K562 (cell line): Measurements from ENCODE around the gene SMIM29. TPM values are rescaled to one million over a fixed set of nuclear protein-coding genes. Genes with fewer than 3 reads are reported as not detected.

Experiments used
- ADNP ChIP-seq: fragments of 200-800 bp; sonication (Bioruptor generic); IDR thresholded peaks from 2 replicates; pipeline ENCODE4 v1.6.1; 2016; ENCODE audit warnings: missing genetic modification characterization, missing compliant biosample characterization
- BRF2 ChIP-seq: IDR thresholded peaks from 3 replicates; pipeline ENCODE4 v1.6.1; 2011; ENCODE audit warnings: borderline replicate concordance, mild to moderate bottlenecking; ENCODE audit not compliant: insufficient read length, insufficient read depth
- CEBPG ChIP-seq, 3 experiments: fragments of 200-800 bp in 1 of 3; sonication (Bioruptor generic) in 1 of 3; sonication (generic) in 1 of 3; formaldehyde crosslinking in 1 of 3; IDR thresholded peaks in 2 of 3; conservative IDR thresholded peaks in 1 of 3; 2 replicates each; pipeline versions ENCODE4 v1.6.1 to v1.8.0; 2016 to 2022; ENCODE audit warnings: missing compliant biosample characterization in 2 of 3, missing genetic modification characterization in 2 of 3, mild to moderate bottlenecking in 1 of 3, missing genetic modification reagents in 1 of 3
- ESRRA ChIP-seq: fragments of 450-650 bp; IDR thresholded peaks from 2 replicates; pipeline ENCODE4 v1.6.1; 2014; ENCODE audit warnings: low read depth, mild to moderate bottlenecking, moderate library complexity, borderline replicate concordance
- FOXA3 ChIP-seq, 2 experiments: fragments of 450-650 bp in 1 of 2; sonication (generic) in 1 of 2; formaldehyde crosslinking; IDR thresholded peaks in 1 of 2; conservative IDR thresholded peaks in 1 of 2; 2 replicates each; pipeline versions ENCODE4 v1.4.0 to v1.8.0; 2020 to 2022; ENCODE audit warnings: mild to moderate bottlenecking in 2 of 2, missing genetic modification reagents in 1 of 2
- GABPB1 ChIP-seq: sonication (generic); formaldehyde crosslinking; IDR thresholded peaks from 2 replicates; pipeline ENCODE4 v1.8.0; 2022; ENCODE audit warnings: mild to moderate bottlenecking, missing genetic modification reagents
- GABPB2 ChIP-seq: fragments of 250-450 bp; sonication (Bioruptor Pico); conservative IDR thresholded peaks from 2 replicates; pipeline ENCODE4 v1.5.1; 2021; ENCODE audit warnings: mild to moderate bottlenecking
- HDGF ChIP-seq: fragments of 450-650 bp; IDR thresholded peaks from 2 replicates; pipeline ENCODE4 v1.6.1; 2016
- HINFP ChIP-seq: fragments of 450-650 bp; conservative IDR thresholded peaks from 2 replicates; pipeline ENCODE4 v1.6.1; 2016; ENCODE audit warnings: missing genetic modification characterization, low read depth, mild to moderate bottlenecking, control low read depth, missing compliant biosample characterization
- HNRNPLL ChIP-seq: fragments of 200-400 bp; formaldehyde crosslinking; IDR thresholded peaks from 2 replicates; pipeline ENCODE4 v1.6.1; 2017; ENCODE audit warnings: low read length, low read depth, mild to moderate bottlenecking; ENCODE audit not compliant: poor library complexity, severe bottlenecking
- JUNB ChIP-seq: fragments of 450-650 bp; formaldehyde crosslinking; conservative IDR thresholded peaks from 2 replicates; pipeline ENCODE4 v1.4.0; 2020; ENCODE audit warnings: mild to moderate bottlenecking
- KDM1A ChIP-seq, 2 experiments: fragments of 450-650 bp; IDR thresholded peaks; 2 replicates each; pipeline ENCODE4 v1.6.1; 2016; ENCODE audit warnings: mild to moderate bottlenecking in 2 of 2
- LARP7 ChIP-seq: fragments of 450-650 bp; IDR thresholded peaks from 2 replicates; pipeline ENCODE4 v1.6.1; 2016
- MYNN ChIP-seq, 2 experiments: sonication (generic); formaldehyde crosslinking in 1 of 2; IDR thresholded peaks; 2 replicates each; pipeline versions ENCODE4 v1.5.0 to v1.6.1; 2016 to 2020; ENCODE audit warnings: antibody characterized with exemption in 1 of 2, missing genetic modification reagents in 1 of 2
- NELFE ChIP-seq: IDR thresholded peaks from 2 replicates; pipeline ENCODE4 v1.6.1; 2011; ENCODE audit warnings: mild to moderate bottlenecking; ENCODE audit not compliant: insufficient read depth, insufficient read length
- NKRF ChIP-seq: fragments of 450-650 bp; IDR thresholded peaks from 2 replicates; pipeline ENCODE4 v1.6.1; 2016; ENCODE audit warnings: borderline replicate concordance
- NRF1 ChIP-seq, 2 experiments: fragments of 450-650 bp; IDR thresholded peaks in 1 of 2; conservative IDR thresholded peaks in 1 of 2; 2 replicates each; pipeline ENCODE4 v1.6.1; 2014; ENCODE audit warnings: mild to moderate bottlenecking in 2 of 2
- PHB2 ChIP-seq: fragments of 450-650 bp; IDR thresholded peaks from 2 replicates; pipeline ENCODE4 v1.6.1; 2017; ENCODE audit warnings: low read depth
- RBM22 ChIP-seq: fragments of 200-400 bp; formaldehyde crosslinking; IDR thresholded peaks from 2 replicates; pipeline ENCODE4 v1.6.1; 2018; ENCODE audit warnings: low read length, low read depth; ENCODE audit not compliant: poor library complexity, severe bottlenecking
- SNAPC5 ChIP-seq: fragments of 250-450 bp; sonication (Bioruptor Pico); IDR thresholded peaks from 2 replicates; pipeline ENCODE4 v1.8.0; 2021; ENCODE audit warnings: moderate library complexity, mild to moderate bottlenecking, inconsistent platforms
- TFAM ChIP-seq: fragments of 250-450 bp; sonication (Bioruptor Pico); conservative IDR thresholded peaks from 2 replicates; pipeline ENCODE4 v1.5.0; 2021; ENCODE audit warnings: mild to moderate bottlenecking, moderate library complexity
- ZBTB7A ChIP-seq: IDR thresholded peaks from 2 replicates; pipeline ENCODE4 v1.6.1; 2011; ENCODE audit warnings: low read depth, mild to moderate bottlenecking, low read length, moderate library complexity, borderline replicate concordance; ENCODE audit not compliant: control insufficient read depth
- ZNF146 ChIP-seq: IDR thresholded peaks from one replicate; pipeline ENCODE4 v1.6.1; 2018; ENCODE audit warnings: missing compliant biosample characterization; ENCODE audit not compliant: unreplicated experiment
- ZNF766 ChIP-seq: fragments of 200-800 bp; sonication (Bioruptor generic); conservative IDR thresholded peaks from 2 replicates; pipeline ENCODE4 v1.6.1; 2016; ENCODE audit warnings: missing genetic modification characterization, missing compliant biosample characterization
- polyA plus RNA-seq, 8 experiments: library from polyadenylated mRNA; depleted of rRNA in 4 of 8; stranded (reverse) in 5 of 8; unstranded in 3 of 8; fragments of >200 nt; fragmentation: Nextera tagmentation in 2 of 8; fragmentation: Illumina TruSeq in 1 of 8; extraction: Ambion mirVana in 2 of 8; extraction: Trizol in 1 of 8; gene quantifications; 2 replicates each; pipeline versions ENCODE4 v1.2.1 to v1.2.3, GENCODE V29; 2011 to 2014; ENCODE audit warnings: inconsistent platforms in 1 of 8, missing spikeins in 1 of 8
- total RNA-seq, 7 experiments: library from RNA; depleted of rRNA in 6 of 7; stranded (reverse); fragments of >200 nt in 6 of 7; fragmentation: Illumina TruSeq in 2 of 7; extraction: Trizol in 2 of 7; gene quantifications; 2 replicates each; pipeline versions ENCODE4 v1.2.1 to v1.2.3, GENCODE V29; 2011 to 2021; ENCODE audit warnings: low replicate concordance in 1 of 7

The SMIM29 gene
- total and polyA plus RNA-seq, 9 of the 15 experiments (the other 6 are each of a cell fraction or from before 2014, with no cell fraction given) = 6.5 to 36.7 (median 20.9) TPM

- no peak for TF ChIP-seq HINFP (tag)
- peak; percentile 99 for TF ChIP-seq HDGF
- peak in 1 of 2 experiments; percentile 55; a peak in 1 of 4 replicates for TF ChIP-seq FOXA3 (CRISPR knock-in tag; conservative IDR thresholded peaks at IDR 0.05 in 1 of 2, IDR thresholded peaks at IDR 0.05 in 1 of 2)
- TF ChIP-seq ZNF146 (CRISPR knock-in tag) = no peak
- TF ChIP-seq KDM1A (IDR thresholded peaks at IDR 0.05) = peak; percentile 51 to 86
- TF ChIP-seq TFAM (CRISPR knock-in tag) = no peak
- no peak for TF ChIP-seq HNRNPLL
- no peak for TF ChIP-seq NKRF
- TF ChIP-seq SNAPC5 = no peak
- no peak for TF ChIP-seq RBM22
- TF ChIP-seq JUNB (CRISPR knock-in tag) = no peak
- no peak for TF ChIP-seq CEBPG (CRISPR knock-in tag; IDR thresholded peaks at IDR 0.05)
- no peak for TF ChIP-seq CEBPG (tag; conservative IDR thresholded peaks at IDR 0.05 in 1 of 2, IDR thresholded peaks at IDR 0.05 in 1 of 2)
- no peak for TF ChIP-seq ZNF766 (CRISPR knock-in tag)
- TF ChIP-seq GABPB2 = no peak
- no peak for TF ChIP-seq PHB2
- no peak for TF ChIP-seq ZBTB7A
- no peak for TF ChIP-seq NELFE
- no peak for TF ChIP-seq NRF1 (conservative IDR thresholded peaks at IDR 0.05 in 1 of 2, IDR thresholded peaks at IDR 0.05 in 1 of 2)
- peak; percentile 96 for TF ChIP-seq LARP7
- TF ChIP-seq ADNP = peak; percentile 81
- TF ChIP-seq ESRRA = 0 out of 2 replicates have a peak, but pooled peaks have one; percentile 10
- no peak for TF ChIP-seq MYNN (IDR thresholded peaks at IDR 0.05)
- no peak for TF ChIP-seq MYNN (CRISPR knock-in tag; IDR thresholded peaks at IDR 0.05)
- TF ChIP-seq BRF2 = no peak
- no peak for TF ChIP-seq GABPB1
Observed at GRCh38 chr6:34223381-34223955, 25.3 kb downstream of the SMIM29 start (continued).
